Neutrophil (primary cell): ENCODE measurements around the gene C1orf105.

ENCODE experiments used
- H3K27ac ChIP-seq: fragments of 200-600 bp; sonication (generic); 2 replicates; pipeline ENCODE4 v1.5.1; 2016; ENCODE audit warnings: mild to moderate bottlenecking, moderate library complexity
- H3K27me3 ChIP-seq: fragments of 200-600 bp; sonication (generic); 2 replicates; pipeline ENCODE4 v1.6.0; 2016; ENCODE audit warnings: mild to moderate bottlenecking
- H3K36me3 ChIP-seq: fragments of 200-600 bp; sonication (generic); 2 replicates; pipeline ENCODE4 v1.5.1; 2017
- H3K4me1 ChIP-seq, 2 experiments: fragments of 200-600 bp in 1 of 2; sonication (generic) in 1 of 2; 1 replicate in 1 of 2; 2 replicates in 1 of 2; pipeline versions ENCODE4 v1.5.1 to v1.6.1; 2013 to 2016; ENCODE audit warnings: low read depth in 1 of 2, low read length in 1 of 2, mild to moderate bottlenecking in 1 of 2, moderate library complexity in 1 of 2; ENCODE audit not compliant: control insufficient read depth in 1 of 2, insufficient read depth in 1 of 2
- H3K4me3 ChIP-seq, 2 experiments: fragments of 200-600 bp in 1 of 2; sonication (generic) in 1 of 2; 1 replicate in 1 of 2; 2 replicates in 1 of 2; pipeline ENCODE4 v1.5.1; 2013 to 2016; ENCODE audit warnings: low read depth in 1 of 2, low read length in 1 of 2, mild to moderate bottlenecking in 1 of 2, moderate library complexity in 1 of 2
- H3K9me3 ChIP-seq: fragments of 200-600 bp; sonication (generic); 2 replicates; pipeline ENCODE4 v1.5.1; 2016
- CTCF ChIP-seq: fragments of 200-600 bp; sonication (generic); IDR thresholded peaks from 2 replicates; pipeline ENCODE4 v1.5.1; 2016; ENCODE audit warnings: antibody characterized with exemption

The C1orf105 gene

GRCh38 chr1:172467446-172467845, 47.0 kb downstream of the C1orf105 start:
- Histone ChIP-seq H3K27ac (no peak overlapping the region), H3K4me3 (no peak overlapping the region), H3K4me1 (peaks cover 24 to 32% of the 10 kb centered on the region in 2 experiments), H3K9me3 (no peaks in the 10 kb centered on the region), H3K27me3 (no peaks in the 10 kb centered on the region), H3K36me3 (no peaks in the 10 kb centered on the region)
- TF ChIP-seq CTCF = no peak

GRCh38 chr1:172468296-172468695, 47.8 kb downstream of the C1orf105 start:
- no peak overlapping the region for H3K27ac ChIP-seq
- no peak for TF ChIP-seq CTCF
- no peaks in the 10 kb centered on the region for H3K9me3 ChIP-seq
- H3K36me3 ChIP-seq = no peaks in the 10 kb centered on the region
- no peak overlapping the region for H3K4me3 ChIP-seq
- peaks cover 27 to 35% of the 10 kb centered on the region in 2 experiments for H3K4me1 ChIP-seq
- H3K27me3 ChIP-seq = no peaks in the 10 kb centered on the region

- no peaks in the 10 kb centered on the region for H3K9me3 ChIP-seq
- no peaks in the 10 kb centered on the region for H3K27me3 ChIP-seq
- no peak for TF ChIP-seq CTCF
- H3K4me3 ChIP-seq = no peak overlapping the region
- no peak overlapping the region for H3K27ac ChIP-seq
- peaks cover 40 to 41% of the 10 kb centered on the region in 2 experiments for H3K4me1 ChIP-seq
- H3K36me3 ChIP-seq = no peaks in the 10 kb centered on the region
Measured at GRCh38 chr1:172469717-172470116, 49.2 kb downstream of the C1orf105 start.

GRCh38 chr1:172470149-172470548, 49.7 kb downstream of the C1orf105 start:
- no peak for TF ChIP-seq CTCF
- Histone ChIP-seq H3K36me3 (no peaks in the 10 kb centered on the region), H3K4me1 (peaks cover 44 to 45% of the 10 kb centered on the region in 2 experiments), H3K27ac (no peak overlapping the region), H3K27me3 (no peaks in the 10 kb centered on the region), H3K9me3 (no peaks in the 10 kb centered on the region), H3K4me3 (no peak overlapping the region)

- Histone ChIP-seq H3K4me1 (peaks cover 50 to 57% of the 10 kb centered on the region in 2 experiments), H3K27ac (peak overlapping the region; percentile 75), H3K9me3 (no peaks in the 10 kb centered on the region), H3K36me3 (no peaks in the 10 kb centered on the region), H3K27me3 (no peaks in the 10 kb centered on the region), H3K4me3 (no peak overlapping the region)
- no peak for TF ChIP-seq CTCF
Measured at GRCh38 chr1:172471666-172472065, 51.2 kb downstream of the C1orf105 start.

GRCh38 chr1:172472495-172472894, 52.0 kb downstream of the C1orf105 start:
- Histone ChIP-seq H3K9me3 (no peaks in the 10 kb centered on the region), H3K4me3 (no peak overlapping the region), H3K27ac (peak overlapping the region; percentile 75), H3K4me1 (peaks cover 50 to 57% of the 10 kb centered on the region in 2 experiments), H3K36me3 (no peaks in the 10 kb centered on the region), H3K27me3 (no peaks in the 10 kb centered on the region)
- TF ChIP-seq CTCF = no peak
